GM19351 (cell line): ENCODE results near the gene AEBP2.

Experiments used
- ATAC-seq: cut with Tn5 transposase; IDR thresholded peaks from one replicate; pipeline ENCODE4 v1.9.1; 2021; ENCODE audit warnings: mild to moderate bottlenecking, moderate library complexity; ENCODE audit not compliant: unreplicated experiment

AEBP2 gene

GRCh38 chr12:19550626-19551025 is 111.3 kb downstream of the AEBP2 start:
- ATAC-seq, result no peak

DNA sequence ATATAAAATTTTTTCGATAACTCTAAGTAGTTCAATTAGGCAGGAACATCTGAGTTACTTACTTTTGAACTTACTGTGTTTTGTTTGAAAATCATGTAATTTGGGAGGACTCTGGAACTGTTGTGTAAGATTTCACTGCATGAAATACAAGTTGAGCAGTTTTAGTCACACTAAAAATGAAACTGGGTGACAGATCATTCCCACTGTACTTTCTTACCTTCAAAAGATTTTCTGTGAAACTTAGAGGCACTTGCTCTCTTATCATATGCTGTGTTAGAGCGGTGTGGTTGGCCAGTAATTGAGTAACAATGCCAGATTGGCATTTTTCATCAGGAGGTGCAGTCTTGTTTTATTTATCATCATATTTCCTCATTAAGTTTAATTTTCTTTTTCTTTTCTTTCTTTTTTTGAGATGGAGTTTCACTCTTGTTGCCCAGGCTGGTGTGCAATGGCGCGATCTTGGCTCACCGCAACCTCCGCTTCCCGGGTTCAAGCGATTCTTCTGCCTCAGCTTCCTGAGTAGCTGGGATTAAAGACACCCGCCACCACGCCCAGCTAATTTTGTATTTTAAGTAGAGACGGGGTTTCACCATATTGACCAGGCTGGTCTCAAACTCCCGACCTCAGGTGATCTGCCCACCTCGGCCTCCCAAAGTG is 113.3 kb downstream of the AEBP2 start:
- ATAC-seq, result peak; percentile 86

DNA sequence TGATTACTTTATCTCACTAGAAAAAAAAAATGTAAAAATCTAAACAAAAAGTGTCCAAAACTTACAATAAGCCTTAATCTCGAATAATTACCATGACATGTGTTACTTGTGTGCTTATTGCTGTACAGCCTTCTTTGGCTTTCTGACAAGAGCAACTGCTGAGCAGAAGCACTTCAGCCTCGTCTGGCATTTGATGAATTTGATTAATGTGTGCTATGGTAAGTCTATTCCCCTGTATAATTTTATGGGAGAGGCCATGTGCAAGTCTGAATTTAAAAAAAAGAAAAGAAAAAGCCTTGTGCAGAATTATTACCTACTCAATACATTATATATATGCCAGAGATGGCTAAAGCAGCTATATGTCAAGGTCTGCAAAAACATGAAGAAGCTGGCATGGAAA is 113.9 kb downstream of the AEBP2 start:
- no peak for ATAC-seq

- ATAC-seq, result no peak
Measured at GRCh38 chr12:19561411-19561961, 122.2 kb downstream of the AEBP2 start.
